ENCODE data around the gene MGRN1.

Gene MGRN1

GRCh38 chr16:4654964-4655590 lies 30.5 kb downstream of the MGRN1 start:
- no peak for DNase-seq

- DNase-seq, result no peak
Observed at GRCh38 chr16:4655801-4656200, 31.2 kb downstream of the MGRN1 start.

GRCh38 chr16:4656221-4656620 lies 31.6 kb downstream of the MGRN1 start:
- DNase-seq, result no peak

- no peak for DNase-seq
Observed at GRCh38 chr16:4656695-4657686, 32.4 kb downstream of the MGRN1 start.

- no peak for DNase-seq
Observed at GRCh38 chr16:4659363-4660353, 35.0 kb downstream of the MGRN1 start.

- peak; percentile 76 to 81 (median 80) for DNase-seq
Observed at GRCh38 chr16:4660454-4661007, 35.9 kb downstream of the MGRN1 start.

GRCh38 chr16:4661661-4662060 lies 37.0 kb downstream of the MGRN1 start:
- no peak for DNase-seq

GRCh38 chr16:4663465-4663776 lies 38.8 kb downstream of the MGRN1 start:
- no peak for DNase-seq

GRCh38 chr16:4663777-4664465 lies 39.3 kb downstream of the MGRN1 start:
- DNase-seq, result peak; percentile 94 to 96 (median 95)

GRCh38 chr16:4664538-4665418 lies 40.2 kb downstream of the MGRN1 start:
- DNase-seq, result peak; percentile 62 to 72 (median 67)

GRCh38 chr16:4666537-4667202 lies 42.0 kb downstream of the MGRN1 start:
- DNase-seq, result no peak

GRCh38 chr16:4667203-4667963 lies 42.8 kb downstream of the MGRN1 start:
- DNase-seq, result no peak

- no peak for DNase-seq
Observed at GRCh38 chr16:4668313-4668960, 43.8 kb downstream of the MGRN1 start.

GRCh38 chr16:4673387-4674046 lies 48.9 kb downstream of the MGRN1 start:
- DNase-seq, result no peak

- DNase-seq, result peak in 1 of 3 donors; percentile 44
Observed at GRCh38 chr16:4674926-4675530, 50.4 kb downstream of the MGRN1 start.

- peak in 2 of 3 donors; percentile 26 to 38 for DNase-seq
Observed at GRCh38 chr16:4675864-4676786, 51.5 kb downstream of the MGRN1 start.

GRCh38 chr16:4676831-4677230 lies 52.2 kb downstream of the MGRN1 start:
- DNase-seq, result no peak
